Measurements from ENCODE around the gene MYO1D. TPM values are rescaled to one million over a fixed set of nuclear protein-coding genes. Genes with fewer than 3 reads are reported as not detected.

MYO1D gene
- total and polyA plus RNA-seq, 2 of the 13 experiments (the other 11 are each of a cell fraction or from before 2014, with no cell fraction given), result 13.2 to 17.3 TPM

GRCh38 chr17:32664936-32665583, 211.9 kb downstream of the MYO1D start (continued):
- TF ChIP-seq HMGXB3 (CRISPR knock-in tag; IDR thresholded peaks at IDR 0.05; ENCODE audit: borderline replicate concordance) (no peak), SP4 (CRISPR knock-in tag; IDR thresholded peaks at IDR 0.05) (no peak), ZNF883 (CRISPR knock-in tag; IDR thresholded peaks at IDR 0.05; ENCODE audit: not compliant biosample characterization) (no peak), ZFX (CRISPR knock-in tag; IDR thresholded peaks at IDR 0.05; ENCODE audit: low read depth) (no peak), TGIF2 (CRISPR knock-in tag; IDR thresholded peaks at IDR 0.05) (no peak)
- TF ChIP-seq, protein P1, sequence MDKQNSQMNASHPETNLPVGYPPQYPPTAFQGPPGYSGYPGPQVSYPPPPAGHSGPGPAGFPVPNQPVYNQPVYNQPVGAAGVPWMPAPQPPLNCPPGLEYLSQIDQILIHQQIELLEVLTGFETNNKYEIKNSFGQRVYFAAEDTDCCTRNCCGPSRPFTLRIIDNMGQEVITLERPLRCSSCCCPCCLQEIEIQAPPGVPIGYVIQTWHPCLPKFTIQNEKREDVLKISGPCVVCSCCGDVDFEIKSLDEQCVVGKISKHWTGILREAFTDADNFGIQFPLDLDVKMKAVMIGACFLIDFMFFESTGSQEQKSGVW (CRISPR knock-in tag; IDR thresholded peaks at IDR 0.05; ENCODE audit: borderline replicate concordance), result no peak
- TF ChIP-seq, protein P2, sequence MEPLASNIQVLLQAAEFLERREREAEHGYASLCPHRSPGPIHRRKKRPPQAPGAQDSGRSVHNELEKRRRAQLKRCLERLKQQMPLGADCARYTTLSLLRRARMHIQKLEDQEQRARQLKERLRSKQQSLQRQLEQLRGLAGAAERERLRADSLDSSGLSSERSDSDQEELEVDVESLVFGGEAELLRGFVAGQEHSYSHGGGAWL (CRISPR knock-in tag; IDR thresholded peaks at IDR 0.05), result no peak
- TF ChIP-seq, protein P3, sequence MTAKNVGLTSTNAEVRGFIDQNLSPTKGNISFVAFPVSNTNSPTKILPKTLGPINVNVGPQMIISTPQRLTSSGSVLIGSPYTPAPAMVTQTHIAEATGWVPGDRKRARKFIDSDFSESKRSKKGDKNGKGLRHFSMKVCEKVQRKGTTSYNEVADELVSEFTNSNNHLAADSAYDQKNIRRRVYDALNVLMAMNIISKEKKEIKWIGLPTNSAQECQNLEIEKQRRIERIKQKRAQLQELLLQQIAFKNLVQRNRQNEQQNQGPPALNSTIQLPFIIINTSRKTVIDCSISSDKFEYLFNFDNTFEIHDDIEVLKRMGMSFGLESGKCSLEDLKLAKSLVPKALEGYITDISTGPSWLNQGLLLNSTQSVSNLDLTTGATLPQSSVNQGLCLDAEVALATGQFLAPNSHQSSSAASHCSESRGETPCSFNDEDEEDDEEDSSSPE (CRISPR knock-in tag; IDR thresholded peaks at IDR 0.05), result no peak

Data from HepG2 (cell line).